SK-N-MC (cell line): ENCODE results near the gene ANKEF1.

Experiments
- DNase-seq: peaks from one replicate; pipeline ENCODE4 v3.0.0-alpha.2; 2011; ENCODE audit warnings: low read depth, low spot score
- H3K27ac ChIP-seq: fragments of 200-600 bp; sonication (generic); 2 replicates; pipeline ENCODE4 v1.5.1; 2016; ENCODE audit warnings: mixed run types
- H3K36me3 ChIP-seq: fragments of 200-600 bp; sonication (generic); 2 replicates; pipeline ENCODE4 v1.6.1; 2017; ENCODE audit warnings: antibody characterized with exemption, low read length, mixed read lengths; ENCODE audit not compliant: insufficient read depth
- H3K4me3 ChIP-seq: fragments of 200-600 bp; sonication (generic); 2 replicates; pipeline ENCODE4 v1.5.1; 2016
- H3K9ac ChIP-seq: fragments of 200-600 bp; sonication (generic); 2 replicates; pipeline ENCODE4 v1.8.0; 2017; ENCODE audit warnings: mixed run types, mixed read lengths; ENCODE audit not compliant: insufficient read length
- H3K9me3 ChIP-seq: fragments of 200-600 bp; sonication (generic); 2 replicates; pipeline ENCODE4 v1.6.1; 2017; ENCODE audit warnings: low read depth, mild to moderate bottlenecking, antibody characterized with exemption, low read length, moderate library complexity, mixed read lengths
- EZH2 ChIP-seq: fragments of 200-600 bp; sonication (generic); IDR thresholded peaks from one replicate; pipeline ENCODE4 v1.6.1; 2017; ENCODE audit warnings: antibody characterized with exemption
- FOXP2 ChIP-seq: optimal IDR thresholded peaks from 2 replicates; pipeline ENCODE3; 2011; ENCODE audit warnings: mild to moderate bottlenecking, moderate library complexity; ENCODE audit not compliant: insufficient read depth; ENCODE audit errors: extremely low read length, control extremely low read depth
- POLR2AphosphoS5 ChIP-seq: IDR thresholded peaks from 2 replicates; pipeline ENCODE4 v1.6.1; 2012; ENCODE audit warnings: mild to moderate bottlenecking, low read depth, low read length, borderline replicate concordance

ANKEF1 gene

GRCh38 chr20:10067321-10067720 is 32.5 kb downstream of the ANKEF1 start:
- no peaks in the 10 kb centered on the region for H3K9me3 ChIP-seq
- TF ChIP-seq EZH2, result no peak
- no peak for TF ChIP-seq POLR2AphosphoS5
- TF ChIP-seq FOXP2, result no peak

GRCh38 chr20:10074513-10074912 is 39.7 kb downstream of the ANKEF1 start:
- Histone ChIP-seq H3K9ac (no peak overlapping the region), H3K9me3 (no peaks in the 10 kb centered on the region), H3K27ac (no peak overlapping the region), H3K4me3 (no peak overlapping the region), H3K36me3 (no peaks in the 10 kb centered on the region)
- TF ChIP-seq FOXP2 (no peak), EZH2 (no peak), POLR2AphosphoS5 (no peak)
- DNase-seq, result no peak

More at GRCh38 chr20:10067321-10067720, 32.5 kb downstream of the ANKEF1 start:
- Histone ChIP-seq H3K27ac (no peak overlapping the region), H3K9ac (no peak overlapping the region), H3K36me3 (no peaks in the 10 kb centered on the region), H3K4me3 (no peak overlapping the region)
- no peak for DNase-seq

- Histone ChIP-seq H3K27ac (no peak overlapping the region), H3K9ac (no peak overlapping the region), H3K4me3 (no peak overlapping the region), H3K36me3 (no peaks in the 10 kb centered on the region), H3K9me3 (no peaks in the 10 kb centered on the region)
- DNase-seq, result no peak
- TF ChIP-seq EZH2 (no peak), FOXP2 (no peak), POLR2AphosphoS5 (no peak)
These were observed 40.8 kb downstream of the ANKEF1 start for GRCh38 chr20:10075606-10076005.

- DNase-seq, result no peak
- Histone ChIP-seq H3K4me3 (no peak overlapping the region), H3K36me3 (no peaks in the 10 kb centered on the region), H3K27ac (no peak overlapping the region), H3K9ac (no peak overlapping the region), H3K9me3 (no peaks in the 10 kb centered on the region)
- TF ChIP-seq POLR2AphosphoS5 (no peak), FOXP2 (no peak)
These were observed 41.6 kb downstream of the ANKEF1 start for GRCh38 chr20:10076126-10077080.

- no peak for TF ChIP-seq FOXP2
- Histone ChIP-seq H3K9ac (no peak overlapping the region), H3K27ac (no peak overlapping the region), H3K36me3 (no peaks in the 10 kb centered on the region), H3K9me3 (no peaks in the 10 kb centered on the region), H3K4me3 (no peak overlapping the region)
- DNase-seq, result no peak
These were observed 42.3 kb downstream of the ANKEF1 start for GRCh38 chr20:10077081-10077471.

- Histone ChIP-seq H3K4me3 (no peak overlapping the region), H3K36me3 (no peaks in the 10 kb centered on the region), H3K27ac (no peak overlapping the region), H3K9ac (no peak overlapping the region), H3K9me3 (no peaks in the 10 kb centered on the region)
- TF ChIP-seq FOXP2, result no peak
- TF ChIP-seq POLR2AphosphoS5, result no peak
- no peak for TF ChIP-seq EZH2
- no peak for DNase-seq
These were observed 43.1 kb downstream of the ANKEF1 start for GRCh38 chr20:10077886-10078285.

GRCh38 chr20:10078403-10078802 is 43.6 kb downstream of the ANKEF1 start:
- no peak for DNase-seq
- H3K9ac ChIP-seq, result no peak overlapping the region

GRCh38 chr20:10079964-10080363 is 45.2 kb downstream of the ANKEF1 start:
- peak overlapping the region; percentile 8 for H3K9ac ChIP-seq

More at GRCh38 chr20:10078403-10078802, 43.6 kb downstream of the ANKEF1 start:
- Histone ChIP-seq H3K27ac (no peak overlapping the region), H3K9me3 (no peaks in the 10 kb centered on the region), H3K36me3 (no peaks in the 10 kb centered on the region), H3K4me3 (no peak overlapping the region)
- TF ChIP-seq POLR2AphosphoS5 (no peak), FOXP2 (no peak), EZH2 (no peak)

More at GRCh38 chr20:10079964-10080363, 45.2 kb downstream of the ANKEF1 start:
- H3K9me3 ChIP-seq, result no peaks in the 10 kb centered on the region
- H3K4me3 ChIP-seq, result peak overlapping the region; percentile 44
- peak overlapping the region; percentile 83 for H3K27ac ChIP-seq
- H3K36me3 ChIP-seq, result no peaks in the 10 kb centered on the region
- DNase-seq, result no peak
- no peak for TF ChIP-seq POLR2AphosphoS5
- TF ChIP-seq FOXP2, result no peak
- TF ChIP-seq EZH2, result no peak
